Vagina (tissue), 2 donors: Measurements from ENCODE around the gene TNFRSF8.

Experiments used
- CTCF ChIP-seq, 3 experiments: fragments of 450-650 bp in 2 of 3; fragments of 200-600 bp in 1 of 3; sonication (generic) in 1 of 3; IDR thresholded peaks; one replicate each; pipeline ENCODE4 v1.5.1; 2017 to 2019; ENCODE audit warnings: antibody characterized with exemption in 3 of 3, mild to moderate bottlenecking in 2 of 3, moderate library complexity in 2 of 3
- POLR2A ChIP-seq, 2 donors: fragments of 450-650 bp; IDR thresholded peaks; one replicate each; pipeline ENCODE4 v1.6.1; 2017; ENCODE audit warnings: antibody characterized with exemption in 2 of 2, mild to moderate bottlenecking in 2 of 2, moderate library complexity in 2 of 2
- POLR2AphosphoS5 ChIP-seq, 2 donors: sonication (generic); formaldehyde crosslinking; IDR thresholded peaks; one replicate each; pipeline ENCODE4 v1.9.0; 2017; ENCODE audit warnings: antibody characterized with exemption in 2 of 2, mild to moderate bottlenecking in 2 of 2, low read depth in 1 of 2; ENCODE audit not compliant: insufficient read depth in 1 of 2

- no peak for TF ChIP-seq CTCF (IDR thresholded peaks at IDR 0.05)
- TF ChIP-seq POLR2A (IDR thresholded peaks at IDR 0.05): no peak
- TF ChIP-seq POLR2AphosphoS5 (IDR thresholded peaks at IDR 0.05; ENCODE audit: insufficient read depth in 1 of 2, low read depth in 1 of 2): no peak
These were observed 33.3 kb upstream of the TNFRSF8 start for GRCh38 chr1:12029720-12030339.
